K562 (cell line): ENCODE results near the gene PRELID3B. TPM values are rescaled to one million over a fixed set of nuclear protein-coding genes. Genes with fewer than 3 reads are reported as not detected.

ENCODE experiments used
- ATAC-seq: fragments of 200-7000 bp; cut with Tn5 transposase; 3 replicates; pipeline ENCODE4 v1.9.1; 2020; ENCODE audit warnings: moderate library complexity
- BruUV-seq: library from RNA; stranded (reverse); fragments of 400-500 nt; replicated peaks from 2 replicates; lab custom pipeline; 2021; lab: Mats Ljungman, UMichigan
- CTCF ChIA-PET: fragments of 300-600 bp; formaldehyde crosslinking; extraction: SDS; loops from one replicate; lab custom pipeline; 2021; ENCODE audit warnings: low intra/inter-chr PET ratio; lab: Yijun Ruan, JAX
- POLR2A ChIA-PET: fragments of 300-600, 350-650 bp; sonication (Branson Sonifier 250); formaldehyde crosslinking; extraction: SDS; loops from one replicate; lab custom pipeline; 2021; ENCODE audit warnings: antibody characterized with exemption, inconsistent platforms; lab: Yijun Ruan, JAX
- DNase-seq, 4 experiments: peaks; one replicate each; pipeline versions ENCODE4 v3.0.0 to v3.0.0-alpha.2; 2011 to 2018; ENCODE audit warnings: low spot score in 3 of 4, mixed read lengths in 3 of 4; ENCODE audit errors: extremely low read depth in 1 of 4
- FAIRE-seq: peaks from 2 replicates; lab custom pipeline; 2011; peaks lifted over from hg19 to GRCh38; lab: Jason Lieb, UNC
- H2AFZ ChIP-seq: 2 replicates; pipeline ENCODE4 v1.6.0; 2011; ENCODE audit warnings: low read depth, low read length, control low read depth, inconsistent platforms
- H3K27ac ChIP-seq: fragments of 200-600 bp; 3 replicates; pipeline ENCODE4 v1.8.0; 2011; ENCODE audit warnings: low read depth, mild to moderate bottlenecking, control low read depth, inconsistent platforms, low read length, moderate library complexity, mixed read lengths; ENCODE audit errors: extremely low read depth
- H3K27me3 ChIP-seq, 2 experiments: fragments of 300-600 bp in 1 of 2; 2 replicates in 1 of 2; 3 replicates in 1 of 2; pipeline versions ENCODE4 v1.6.0 to v1.8.0; 2011; ENCODE audit warnings: inconsistent platforms in 2 of 2, low read length in 2 of 2, mild to moderate bottlenecking in 1 of 2, mixed read lengths in 1 of 2, moderate library complexity in 1 of 2; ENCODE audit not compliant: control insufficient read depth in 2 of 2, insufficient read depth in 2 of 2
- H3K36me3 ChIP-seq: fragments of 300-600 bp; 3 replicates; pipeline ENCODE4 v1.8.0; 2011; ENCODE audit warnings: mild to moderate bottlenecking, low read length, inconsistent platforms; ENCODE audit not compliant: control insufficient read depth, insufficient read depth
- H3K4me1 ChIP-seq, 2 experiments: fragments of 200-600 bp in 1 of 2; replicated peaks in 1 of 2; 2 replicates in 1 of 2; 3 replicates in 1 of 2; pipeline versions ENCODE4 v1.5.1 to v1.8.0; 2011; ENCODE audit warnings: inconsistent platforms in 2 of 2, low read length in 2 of 2, mild to moderate bottlenecking in 1 of 2, mixed read lengths in 1 of 2, moderate library complexity in 1 of 2; ENCODE audit not compliant: control insufficient read depth in 2 of 2, insufficient read depth in 2 of 2
- H3K4me2 ChIP-seq: 2 replicates; pipeline ENCODE4 v1.6.1; 2011; ENCODE audit warnings: low read length, control low read depth, inconsistent platforms, mixed read lengths; ENCODE audit not compliant: insufficient read depth
- H3K4me3 ChIP-seq: fragments of 200-600 bp; sonication (generic), shearing (Covaris generic); 2 replicates; pipeline ENCODE4 v1.5.1; 2016; ENCODE audit warnings: control low read depth, inconsistent platforms
- H3K79me2 ChIP-seq: fragments of 200-600 bp; 3 replicates; pipeline ENCODE4 v1.8.0; 2011; ENCODE audit warnings: low read length, inconsistent platforms; ENCODE audit not compliant: control insufficient read depth, insufficient read depth
- H3K9ac ChIP-seq, 2 experiments: 2 replicates each; pipeline versions ENCODE4 v1.6.0 to v1.6.1; 2011; ENCODE audit warnings: low read depth in 2 of 2, low read length in 2 of 2, control low read depth in 1 of 2, inconsistent platforms in 1 of 2, mild to moderate bottlenecking in 1 of 2, mixed read lengths in 1 of 2; ENCODE audit not compliant: insufficient read depth in 1 of 2
- H3K9me1 ChIP-seq: one replicate; pipeline ENCODE4 v1.6.0; 2011; ENCODE audit warnings: inconsistent platforms, mild to moderate bottlenecking, low read length, moderate library complexity; ENCODE audit not compliant: control insufficient read depth, insufficient read depth
- H3K9me3 ChIP-seq: replicated peaks from 2 replicates; pipeline ENCODE4 v1.5.1; 2011; ENCODE audit warnings: low read depth, low read length, inconsistent platforms; ENCODE audit not compliant: control insufficient read depth, insufficient read depth
- H4K20me1 ChIP-seq: replicated peaks from 2 replicates; pipeline ENCODE4 v1.6.1; 2011; ENCODE audit warnings: low read length, inconsistent platforms, mixed read lengths; ENCODE audit not compliant: control insufficient read depth, insufficient read depth
- CBX8 ChIP-seq: fragments of 200-600 bp; sonication (generic); IDR thresholded peaks from 2 replicates; pipeline ENCODE4 v1.6.1; 2012; ENCODE audit warnings: borderline replicate concordance, mixed run types, low read depth, mild to moderate bottlenecking, moderate library complexity, mixed read lengths, low read length, control low read depth, inconsistent platforms; ENCODE audit not compliant: poor library complexity, severe bottlenecking; ENCODE audit errors: extremely low read depth
- CTCFL ChIP-seq: IDR thresholded peaks from 2 replicates; pipeline ENCODE4 v1.6.1; 2011; ENCODE audit warnings: borderline replicate concordance, low read depth, mild to moderate bottlenecking, moderate library complexity, low read length; ENCODE audit not compliant: insufficient read depth, poor library complexity, severe bottlenecking
- DDX20 ChIP-seq: fragments of 450-650 bp; IDR thresholded peaks from 2 replicates; pipeline ENCODE4 v1.6.1; 2016; ENCODE audit warnings: missing genetic modification characterization, low read depth, mild to moderate bottlenecking, missing compliant biosample characterization, moderate library complexity
- ELK1 ChIP-seq: sonication (generic); formaldehyde crosslinking; IDR thresholded peaks from 2 replicates; pipeline ENCODE4 v1.8.1; 2022; ENCODE audit warnings: missing genetic modification reagents
- FOS ChIP-seq: IDR thresholded peaks from 3 replicates; pipeline ENCODE4 v1.6.1; 2011; ENCODE audit not compliant: insufficient read length; ENCODE audit errors: extremely low read depth
- HDAC8 ChIP-seq: fragments of 450-650 bp; IDR thresholded peaks from 2 replicates; pipeline ENCODE4 v1.6.1; 2016; ENCODE audit warnings: mild to moderate bottlenecking, missing genetic modification characterization, moderate library complexity, missing compliant biosample characterization
- HNRNPL ChIP-seq: fragments of 200-400 bp; formaldehyde crosslinking; IDR thresholded peaks from 2 replicates; pipeline ENCODE4 v1.6.1; 2017; ENCODE audit warnings: low read depth, mild to moderate bottlenecking, low read length
- NFE2 ChIP-seq: IDR thresholded peaks from 2 replicates; pipeline ENCODE4 v1.6.1; 2014; ENCODE audit warnings: antibody characterized with exemption, low read depth
- POLR2AphosphoS5 ChIP-seq: IDR thresholded peaks from 2 replicates; pipeline ENCODE4 v1.6.1; 2011; ENCODE audit warnings: mild to moderate bottlenecking, low read depth, low read length, moderate library complexity; ENCODE audit not compliant: control insufficient read depth, insufficient read depth
- SMAD4 ChIP-seq: fragments of 250-450 bp; sonication (Bioruptor Pico); conservative IDR thresholded peaks from 2 replicates; pipeline ENCODE4 v1.8.0; 2021; ENCODE audit warnings: inconsistent platforms, mild to moderate bottlenecking, moderate library complexity
- SMC3 ChIP-seq: conservative IDR thresholded peaks from 2 replicates; pipeline ENCODE4 v1.6.1; 2011; ENCODE audit warnings: low read depth, low read length, improper control_type of control experiment; ENCODE audit not compliant: insufficient read depth
- TGIF2 ChIP-seq: sonication (generic); formaldehyde crosslinking; IDR thresholded peaks from 2 replicates; pipeline ENCODE4 v1.8.1; 2022; ENCODE audit warnings: mild to moderate bottlenecking, missing genetic modification reagents, moderate library complexity
- ZNF124 ChIP-seq: sonication (generic); formaldehyde crosslinking; IDR thresholded peaks from 2 replicates; pipeline ENCODE4 v1.8.1; 2022; ENCODE audit warnings: missing genetic modification reagents
- ZNF134 ChIP-seq: fragments of 250-450 bp; sonication (Bioruptor Pico); conservative IDR thresholded peaks from 2 replicates; pipeline ENCODE4 v1.4.0; 2020
- ZNF146 ChIP-seq: IDR thresholded peaks from one replicate; pipeline ENCODE4 v1.6.1; 2018; ENCODE audit warnings: missing compliant biosample characterization; ENCODE audit not compliant: unreplicated experiment
- ZNF217 ChIP-seq: sonication (generic); formaldehyde crosslinking; IDR thresholded peaks from 2 replicates; pipeline ENCODE4 v1.8.0; 2022; ENCODE audit warnings: mild to moderate bottlenecking, missing genetic modification reagents
- ZNF696 ChIP-seq: fragments of 250-450 bp; sonication (Bioruptor Pico); conservative IDR thresholded peaks from 2 replicates; pipeline ENCODE4 v1.4.0; 2020; ENCODE audit warnings: mild to moderate bottlenecking, moderate library complexity
- WGBS: fragments of 100-300 bp; shearing (Covaris generic); methylation state at CpG from one replicate; pipeline ENCODE4 v1.1.6; 2016; ENCODE audit warnings: low coverage, mixed read lengths; ENCODE audit not compliant: insufficient coverage; ENCODE audit errors: missing lambda C conversion rate; 5-methylcytosine and 5-hydroxymethylcytosine counted together
- in situ Hi-C: fragments of 300-500 bp; cut with MboI; formaldehyde crosslinking; loops from 4 replicates; pipeline ENCODE4 v1.15.0; 2018; ENCODE audit warnings: inconsistent platforms, mixed read lengths
- intact Hi-C: fragments of 100-400 bp; cut with micrococcal nuclease; formaldehyde crosslinking; loops from 2 replicates; pipeline ENCODE4 v1.14.2; 2022
- polyA plus RNA-seq, 8 experiments: library from polyadenylated mRNA; depleted of rRNA in 4 of 8; stranded (reverse) in 5 of 8; unstranded in 3 of 8; fragments of >200 nt; fragmentation: Nextera tagmentation in 2 of 8; fragmentation: Illumina TruSeq in 1 of 8; extraction: Ambion mirVana in 2 of 8; extraction: Trizol in 1 of 8; gene quantifications; 2 replicates each; pipeline versions ENCODE4 v1.2.1 to v1.2.3, GENCODE V29; 2011 to 2014; ENCODE audit warnings: inconsistent platforms in 1 of 8, missing spikeins in 1 of 8
- total RNA-seq, 7 experiments: library from RNA; depleted of rRNA in 6 of 7; stranded (reverse); fragments of >200 nt in 6 of 7; fragmentation: Illumina TruSeq in 2 of 7; extraction: Trizol in 2 of 7; gene quantifications; 2 replicates each; pipeline versions ENCODE4 v1.2.1 to v1.2.3, GENCODE V29; 2011 to 2021; ENCODE audit warnings: low replicate concordance in 1 of 7
- TF ChIP-seq, protein P1 (sequence below), 2 experiments: fragments of 450-650 bp in 1 of 2; sonication (generic) in 1 of 2; formaldehyde crosslinking in 1 of 2; IDR thresholded peaks in 1 of 2; conservative IDR thresholded peaks in 1 of 2; 2 replicates each; pipeline versions ENCODE4 v1.6.1 to v1.8.1; 2016 to 2023; ENCODE audit warnings: mild to moderate bottlenecking in 2 of 2, moderate library complexity in 2 of 2, inconsistent platforms in 1 of 2, missing genetic modification reagents in 1 of 2

Gene PRELID3B
- total and polyA plus RNA-seq, 9 of the 15 experiments (the other 6 are each of a cell fraction or from before 2014, with no cell fraction given): 77.0 to 186 (median 101) TPM

DNA sequence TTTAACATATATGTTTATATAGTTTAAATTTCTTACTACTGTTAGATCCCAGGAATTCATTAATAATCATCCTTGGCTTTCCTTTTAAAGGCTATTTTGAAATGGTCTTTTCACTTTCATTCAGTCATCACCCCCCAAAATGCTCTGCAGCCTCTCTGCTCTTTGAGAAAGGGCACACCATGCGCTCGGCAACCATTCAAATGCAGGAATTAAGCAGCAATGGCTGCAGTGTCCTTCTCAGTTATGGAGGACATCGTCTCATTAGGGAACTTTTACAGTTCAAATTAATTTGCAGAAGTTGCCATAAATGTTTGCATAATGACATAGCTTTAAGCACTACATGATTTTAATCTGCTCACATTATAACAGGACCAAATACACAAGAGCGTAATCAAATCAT is 17.1 kb downstream of the PRELID3B start:
- 85% methylated on average over 4 of the region's 4 CpGs for WGBS
- TF ChIP-seq FOS: no peak
- TF ChIP-seq SMAD4 (CRISPR knock-in tag): no peak
- no peak for TF ChIP-seq NFE2
- TF ChIP-seq ZNF124: no peak
- TF ChIP-seq, protein P1, sequence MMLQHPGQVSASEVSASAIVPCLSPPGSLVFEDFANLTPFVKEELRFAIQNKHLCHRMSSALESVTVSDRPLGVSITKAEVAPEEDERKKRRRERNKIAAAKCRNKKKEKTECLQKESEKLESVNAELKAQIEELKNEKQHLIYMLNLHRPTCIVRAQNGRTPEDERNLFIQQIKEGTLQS (IDR thresholded peaks at IDR 0.05): no peak
- TF ChIP-seq, protein P1 (CRISPR knock-in tag; conservative IDR thresholded peaks at IDR 0.05): no peak
- no peak for TF ChIP-seq ZNF134 (CRISPR knock-in tag)
- no peak for TF ChIP-seq TGIF2 (CRISPR knock-in tag)
- no peak for TF ChIP-seq ZNF146
- no peak for TF ChIP-seq HNRNPL
- TF ChIP-seq CBX8: no peak
- no peak for TF ChIP-seq HDAC8 (tag)
- TF ChIP-seq CTCFL: no peak
- no peak for TF ChIP-seq DDX20 (tag)
- TF ChIP-seq ELK1 (CRISPR knock-in tag): no peak
- TF ChIP-seq ZNF217: no peak
- no peak for TF ChIP-seq POLR2AphosphoS5
- no peak for TF ChIP-seq SMC3
- TF ChIP-seq ZNF696 (CRISPR knock-in tag): no peak

More for the DNA sequence above, 17.1 kb downstream of the PRELID3B start:
- no peak overlapping the region for H3K4me2 ChIP-seq
- ATAC-seq: no peak
- no peaks in the 10 kb centered on the region for H3K9me3 ChIP-seq
- H3K4me1 ChIP-seq: peaks cover 25 to 28% of the 10 kb centered on the region in 2 experiments
- no peak overlapping the region; a peak in 1 of 4 replicates for H3K9ac ChIP-seq
- FAIRE-seq: no peak
- intact Hi-C loops: no loop called here
- H3K27ac ChIP-seq: no peak overlapping the region
- H3K27me3 ChIP-seq: no peaks in the 10 kb centered on the region
- in situ Hi-C loops: no loop called here
- CTCF ChIA-PET: no interaction called here
- no peaks in the 10 kb centered on the region; the same call in 1 of the 2 replicates for H4K20me1 ChIP-seq
- peaks cover 86% of the 10 kb centered on the region for H3K36me3 ChIP-seq
- POLR2A ChIA-PET: interaction anchor here (0.7 kb wide), 1 partner anchor 35 kb away, joined by 3 read pairs; no protein-coding TSS in a partner anchor
- no peak overlapping the region for H2AFZ ChIP-seq
- no peak for DNase-seq
- H3K79me2 ChIP-seq: peaks cover 95% of the 10 kb centered on the region
- H3K9me1 ChIP-seq: no peaks in the 10 kb centered on the region
- H3K4me3 ChIP-seq: no peak overlapping the region
- BruUV-seq: no TSS peak
